GM18511 (cell line): ENCODE measurements around the gene DUOXA2.
"Not testable (repeated sequence)": the region's sequence is repeated elsewhere in the genome, so short reads cannot be mapped to it uniquely, and the experiment has no call there.

Experiments used
- ATAC-seq: cut with Tn5 transposase; IDR thresholded peaks from one replicate; pipeline ENCODE4 v1.9.1; 2021; ENCODE audit warnings: mild to moderate bottlenecking, moderate library complexity; ENCODE audit not compliant: unreplicated experiment

Gene DUOXA2

GRCh38 chr15:45094358-45094730 is 19.8 kb upstream of the DUOXA2 start:
- ATAC-seq: no peak

- no peak for ATAC-seq
Measured at GRCh38 chr15:45095661-45096060, 18.5 kb upstream of the DUOXA2 start.

GRCh38 chr15:45097466-45097865 is 16.7 kb upstream of the DUOXA2 start:
- no peak for ATAC-seq

DNA sequence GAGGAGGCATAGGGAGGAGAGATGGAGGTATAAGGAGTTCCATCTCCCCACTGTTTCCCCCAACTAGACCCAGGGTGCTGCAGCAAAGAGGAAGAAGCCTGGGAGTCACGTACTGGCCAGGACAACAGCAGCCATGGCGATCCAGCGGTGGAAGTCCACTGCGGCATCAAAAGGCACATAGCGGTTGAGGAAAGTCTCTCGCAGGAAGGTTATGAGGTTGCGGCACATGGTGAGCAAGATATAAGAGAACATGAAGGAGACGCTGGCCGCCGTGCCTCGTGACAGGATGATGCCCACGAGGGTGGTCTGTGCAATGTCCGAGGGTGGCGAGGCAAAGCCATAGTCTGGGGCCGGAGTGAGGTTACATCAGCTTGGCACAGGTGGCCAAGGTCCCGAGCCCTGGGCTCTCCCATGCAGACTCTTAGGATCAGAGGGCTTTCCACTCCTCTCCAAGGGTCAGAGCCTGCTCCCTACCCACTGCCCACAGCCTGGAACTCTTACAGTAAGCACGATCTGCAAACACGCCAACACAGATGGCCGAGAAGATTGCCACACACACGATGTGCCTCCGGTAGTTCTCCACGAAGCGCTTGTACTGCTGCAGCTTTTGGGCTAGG is 14.5 kb upstream of the DUOXA2 start:
- ATAC-seq: no peak

DNA sequence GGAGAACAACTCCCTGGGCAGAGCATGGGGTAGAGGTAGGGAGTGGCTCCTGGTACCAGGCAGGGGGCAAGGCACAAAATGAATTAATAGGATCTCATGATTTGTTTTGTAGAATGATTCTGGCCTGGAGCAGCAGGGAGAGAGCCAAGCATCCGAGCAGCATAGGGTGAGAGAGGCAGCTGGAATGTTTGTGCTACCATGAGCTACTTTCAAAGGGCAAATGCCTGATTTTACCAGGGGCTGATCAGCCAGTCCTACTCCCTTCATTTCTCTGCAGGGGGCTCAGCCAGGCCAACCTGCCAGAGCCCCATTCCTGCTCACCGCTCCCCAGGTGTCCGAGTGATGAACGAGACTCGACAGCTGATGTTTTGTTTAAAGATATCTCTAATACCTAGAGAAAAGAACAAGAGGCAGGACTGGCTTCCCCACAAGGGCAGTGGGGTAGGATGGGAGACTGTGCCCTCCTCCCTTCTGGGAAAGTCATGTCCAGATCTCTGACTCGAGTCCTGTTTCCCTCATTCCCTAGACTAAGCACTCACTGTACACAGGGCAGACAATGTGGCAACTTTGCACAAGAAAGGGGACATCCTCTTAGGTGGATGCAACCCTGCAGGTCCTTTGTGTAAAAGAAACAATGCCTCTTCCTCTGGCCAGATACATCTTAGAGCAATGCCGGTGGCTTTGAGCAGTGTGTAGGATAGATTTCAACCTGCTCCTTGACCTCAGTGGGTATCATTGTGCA is 13.1 kb upstream of the DUOXA2 start:
- ATAC-seq: no peak

GRCh38 chr15:45101749-45102148 is 12.4 kb upstream of the DUOXA2 start:
- no peak for ATAC-seq

GRCh38 chr15:45102226-45102625 is 11.9 kb upstream of the DUOXA2 start:
- no peak for ATAC-seq

DNA sequence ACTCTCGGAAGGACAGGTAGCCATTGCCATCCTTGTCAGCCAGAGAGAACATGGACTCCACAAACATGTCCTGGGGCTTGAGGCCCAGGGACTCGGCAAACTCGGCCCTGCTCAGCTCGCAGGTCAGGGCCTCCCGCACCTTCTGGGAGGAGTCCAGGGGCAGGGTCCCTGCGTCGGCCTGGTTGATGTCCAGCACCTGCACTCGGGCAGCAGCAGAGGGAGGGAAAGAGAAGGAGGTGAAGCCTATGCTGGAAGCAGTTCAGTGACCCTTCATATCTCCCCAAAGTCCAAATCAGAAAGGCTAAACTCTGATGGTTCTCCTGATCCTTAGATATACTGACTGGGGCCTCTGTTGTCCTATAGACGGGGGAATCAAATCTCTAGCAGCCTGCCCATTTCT is 10.0 kb upstream of the DUOXA2 start:
- ATAC-seq: not testable (repeated sequence)

DNA sequence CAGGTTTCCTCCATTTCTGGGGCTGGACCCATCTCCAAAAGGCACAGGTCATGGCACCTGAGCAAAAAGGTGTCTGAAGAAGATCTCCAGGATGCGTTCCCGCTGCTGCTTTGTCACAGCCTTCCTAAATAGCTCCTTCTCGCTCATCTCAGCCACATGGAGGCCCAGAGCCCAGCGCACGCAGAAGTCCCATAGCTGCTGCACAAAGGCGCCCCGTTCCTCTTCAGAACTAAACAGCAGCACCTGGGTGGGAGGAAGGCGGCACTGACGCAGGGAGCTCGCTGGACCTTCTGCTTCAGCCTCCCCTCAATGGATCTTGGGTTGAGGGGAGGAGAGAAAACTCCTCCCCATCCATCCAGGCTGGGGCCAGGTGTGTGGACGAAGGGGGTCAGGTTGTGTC is 8.5 kb upstream of the DUOXA2 start:
- no peak for ATAC-seq

DNA sequence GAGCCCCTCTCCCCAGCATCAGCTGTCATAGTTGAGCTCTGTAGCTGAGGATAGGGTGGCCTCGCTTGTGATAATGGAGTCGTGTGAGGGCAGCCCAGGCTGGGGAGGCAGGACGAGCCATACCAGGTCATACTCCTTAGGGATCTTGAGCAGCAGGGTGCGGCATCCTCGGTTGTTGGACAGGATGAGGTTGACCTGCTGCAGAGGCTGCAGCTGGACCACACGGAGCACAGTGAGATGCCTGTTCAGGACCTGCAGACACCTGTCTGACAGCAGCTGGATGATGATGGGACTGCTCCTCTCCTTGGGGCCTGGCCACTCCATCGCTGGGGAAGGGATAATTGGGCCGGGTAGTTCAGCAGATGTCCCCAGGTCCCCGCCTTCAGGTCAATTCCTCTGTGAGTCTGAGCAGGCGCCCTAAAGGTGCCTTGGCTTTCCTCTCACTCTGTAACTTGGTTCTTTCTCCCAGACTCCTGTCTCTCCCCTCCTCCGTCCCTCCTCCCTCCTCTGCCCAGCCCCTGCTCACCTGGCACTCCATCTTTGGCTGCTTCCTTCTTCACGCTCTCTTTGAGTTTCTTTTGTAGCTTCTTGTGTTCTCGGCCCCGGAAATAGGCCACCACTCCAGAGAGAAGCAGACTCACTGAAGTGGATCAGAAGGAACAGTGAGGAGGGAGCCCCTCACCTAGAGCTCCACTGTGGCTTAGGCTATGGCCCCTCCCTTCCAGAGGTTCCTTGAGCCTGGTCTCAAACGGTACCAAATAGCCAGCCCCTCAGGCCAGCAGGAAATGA is 7.9 kb upstream of the DUOXA2 start:
- no peak for ATAC-seq

DNA sequence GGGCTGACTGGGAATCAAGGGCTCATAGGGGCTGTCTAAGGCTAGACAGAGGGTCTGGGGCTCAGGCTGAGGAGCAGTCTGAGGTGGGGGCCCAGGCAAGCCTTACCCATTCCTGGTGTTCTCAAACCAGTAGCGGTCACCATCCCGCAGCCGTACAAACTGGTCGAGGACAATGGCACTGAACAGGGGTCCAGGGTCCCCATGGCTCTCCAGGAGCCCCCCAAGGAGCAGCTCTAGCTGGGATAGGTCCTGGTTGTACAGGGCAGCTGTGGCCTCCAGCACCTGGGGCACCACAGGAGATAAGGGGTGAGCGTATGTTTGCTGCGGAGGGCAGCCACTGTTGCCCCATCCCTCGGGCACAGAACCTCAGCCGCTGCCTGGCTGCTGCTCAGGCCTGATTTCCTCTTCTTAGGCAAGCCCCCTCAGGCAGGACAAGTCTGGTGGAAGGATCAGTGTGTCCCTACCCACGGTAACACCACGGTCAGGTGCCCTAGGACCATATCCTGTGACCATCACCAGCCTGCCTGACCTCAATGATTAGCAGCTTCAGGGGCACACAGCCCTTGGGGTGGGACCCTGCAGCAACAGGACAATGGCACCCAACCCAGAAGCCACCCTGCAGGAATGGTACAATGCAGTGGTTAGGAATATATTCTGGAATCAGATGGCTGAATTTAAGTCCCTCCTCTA is 6.0 kb upstream of the DUOXA2 start:
- no peak for ATAC-seq

GRCh38 chr15:45110256-45110820 is 3.8 kb upstream of the DUOXA2 start:
- no peak for ATAC-seq

DNA sequence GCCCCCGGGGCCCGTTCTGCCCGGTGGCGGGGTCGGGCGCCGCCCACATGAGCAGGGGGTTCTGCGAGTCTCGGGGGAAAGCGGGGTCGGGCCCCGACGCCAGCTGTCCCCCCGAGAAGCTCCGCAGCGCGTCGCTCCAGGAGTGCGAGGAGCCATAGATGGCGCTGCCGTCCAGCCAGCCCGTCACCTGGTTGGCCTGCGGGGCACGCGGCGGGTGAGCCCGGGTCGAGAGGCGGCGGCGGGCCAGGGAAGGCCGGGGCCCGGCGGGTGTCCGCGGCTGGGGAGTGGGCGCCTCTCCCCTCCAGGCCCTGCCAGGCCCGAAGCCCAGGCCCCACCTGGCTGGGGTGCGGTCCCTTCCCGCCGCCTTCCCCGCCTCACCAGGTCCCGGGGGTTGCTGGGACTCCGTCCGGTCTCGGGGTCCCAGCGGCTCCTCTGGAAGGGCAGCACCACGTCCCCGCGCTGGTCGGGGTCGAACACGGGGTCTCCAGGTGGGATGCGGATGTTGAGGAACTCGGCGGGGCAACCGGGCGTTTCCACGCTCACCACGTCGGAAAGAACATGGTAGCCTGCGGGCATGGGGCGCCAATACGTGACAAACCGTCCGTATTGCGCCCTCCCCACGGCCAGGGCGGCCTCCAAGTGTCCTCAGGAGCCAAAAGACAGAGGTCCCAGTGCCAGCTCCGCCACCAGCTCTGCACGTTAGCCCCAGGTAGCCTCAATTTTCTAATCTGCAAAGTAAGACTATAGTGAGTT is 2.6 kb upstream of the DUOXA2 start:
- ATAC-seq: no peak

DNA sequence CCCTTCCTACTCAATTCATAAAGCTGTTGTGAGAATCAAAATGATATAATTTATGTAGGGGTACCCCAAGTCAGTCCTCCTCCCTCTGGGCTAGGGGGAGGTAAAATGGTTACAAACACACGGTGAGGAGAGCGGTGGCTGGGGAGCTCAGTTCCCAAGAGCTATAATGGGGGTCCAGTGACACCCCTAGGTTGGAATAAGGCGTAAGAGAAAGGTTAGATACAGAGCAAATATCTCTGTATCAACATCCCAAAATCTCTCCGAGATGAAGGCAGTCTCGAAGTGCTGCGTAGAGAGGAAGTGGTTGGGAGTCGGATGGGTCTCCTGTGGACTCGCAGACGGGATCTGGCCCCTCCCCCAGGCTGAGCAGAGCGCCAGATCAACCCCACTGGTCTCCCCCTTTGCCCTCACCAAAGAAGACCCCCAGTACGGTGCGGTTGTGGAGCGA is 2.0 kb upstream of the DUOXA2 start:
- ATAC-seq: no peak

DNA sequence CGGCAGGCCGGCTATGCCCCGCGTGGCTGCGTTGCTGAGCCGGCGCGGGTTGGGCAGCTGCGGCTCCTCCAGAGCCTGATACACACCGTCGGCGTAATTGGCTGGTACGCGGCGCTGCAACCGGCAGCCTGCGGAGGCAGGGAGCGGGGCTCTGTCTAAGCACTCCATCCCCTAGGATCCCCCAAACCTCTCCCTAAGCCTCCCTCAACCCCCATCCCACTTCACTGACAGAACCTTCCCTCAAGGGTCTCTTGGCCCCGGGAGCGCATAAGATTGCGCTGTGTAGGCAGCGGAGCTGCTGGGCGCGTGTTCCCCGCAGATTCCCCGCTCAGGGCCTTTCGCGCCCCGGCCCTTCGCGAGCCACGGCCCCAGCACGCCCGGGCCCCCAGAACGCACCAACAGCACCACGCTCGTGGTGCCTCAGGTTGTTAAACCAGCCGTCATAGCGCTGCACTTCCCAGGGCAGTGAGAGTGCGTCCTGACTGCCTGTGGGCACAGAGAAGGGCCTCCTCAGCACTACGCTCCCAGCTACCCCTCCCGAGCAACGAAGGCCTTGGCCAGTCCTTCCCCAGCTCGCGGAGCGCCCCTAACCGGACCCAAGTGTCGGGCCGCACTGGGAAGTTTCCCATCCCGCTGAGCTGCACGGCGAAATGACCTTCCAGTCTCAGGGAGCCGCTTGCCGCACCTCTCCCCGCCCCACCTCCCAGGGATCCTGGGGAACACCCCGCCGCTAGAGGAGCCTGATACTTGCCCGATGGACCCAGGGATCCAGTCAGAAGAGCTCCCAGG is 1.3 kb upstream of the DUOXA2 start:
- ATAC-seq: no peak

DNA sequence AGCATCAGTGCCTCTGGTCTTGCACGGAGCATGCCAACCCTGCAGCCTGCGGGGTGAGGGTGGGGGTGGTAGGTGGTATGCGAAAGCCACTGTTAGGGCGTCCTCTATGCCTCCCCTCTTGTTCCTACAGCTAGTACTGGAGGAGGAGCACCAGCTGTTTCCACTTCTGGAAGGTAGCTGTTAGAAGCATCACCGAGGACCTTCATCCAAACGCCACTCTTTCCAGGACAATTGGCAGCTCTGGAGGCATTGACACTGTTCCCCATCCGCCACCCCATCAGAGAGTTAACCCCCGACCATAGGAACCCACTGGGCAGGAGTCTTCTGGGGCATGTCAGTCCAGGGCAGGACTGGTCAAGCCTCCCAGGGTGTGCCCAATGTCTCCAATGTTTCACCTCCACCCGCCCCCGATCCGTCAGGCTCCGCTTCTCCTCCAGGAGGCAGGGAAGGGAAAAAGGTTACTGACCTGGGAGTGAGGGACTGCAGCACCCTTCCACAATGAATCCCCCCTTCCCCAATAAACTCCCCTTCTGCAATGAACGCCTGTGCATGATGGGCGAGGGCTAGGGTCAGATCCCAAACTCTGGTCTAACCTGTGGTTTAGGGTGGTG is 641 bp upstream of the DUOXA2 start:
- ATAC-seq: no peak

DNA sequence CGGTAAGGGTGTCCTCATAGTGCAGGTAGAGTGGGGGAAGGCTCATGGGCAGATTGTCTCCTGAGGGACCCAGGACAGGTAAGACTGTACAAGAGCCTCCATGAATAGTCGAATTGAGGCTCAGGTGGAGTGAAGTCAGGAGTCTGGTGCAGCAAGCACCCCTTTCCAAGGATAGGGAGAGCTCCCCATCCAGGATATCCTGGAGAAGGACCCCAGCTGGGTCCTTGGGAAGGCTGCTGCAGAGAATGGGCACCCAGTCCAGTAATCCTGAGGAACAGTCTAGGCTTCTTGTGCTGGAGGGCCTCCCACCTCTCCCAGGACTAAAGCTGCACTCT is 592 bp downstream of the DUOXA2 start:
- no peak for ATAC-seq

- ATAC-seq: no peak
Measured at GRCh38 chr15:45115312-45115820, 1.2 kb downstream of the DUOXA2 start.

GRCh38 chr15:45116006-45116481 is 1.9 kb downstream of the DUOXA2 start:
- no peak for ATAC-seq
